Karpas-422 (cell line): ENCODE measurements around the gene IL31RA. TPM values are rescaled to one million over a fixed set of nuclear protein-coding genes. Genes with fewer than 3 reads are reported as not detected.
"Not testable (repeated sequence)": the region's sequence is repeated elsewhere in the genome, so short reads cannot be mapped to it uniquely, and the experiment has no call there.

Source experiments
- DNase-seq: peaks from one replicate; pipeline ENCODE4 v3.0.0-alpha.2; 2015
- H2AFZ ChIP-seq: fragments of 200-600 bp; sonication (generic); 2 replicates; pipeline ENCODE4 v1.6.1; 2014; ENCODE audit warnings: antibody characterized with exemption, low read length, mixed read lengths
- H3K27ac ChIP-seq: fragments of 200-600 bp; sonication (generic); 2 replicates; pipeline ENCODE4 v1.5.1; 2014; ENCODE audit warnings: mild to moderate bottlenecking, low read length, moderate library complexity
- H3K27me3 ChIP-seq: fragments of 200-600 bp; sonication (generic); 2 replicates; pipeline ENCODE4 v1.6.1; 2014; ENCODE audit warnings: low read length, mixed read lengths
- H3K36me3 ChIP-seq: fragments of 200-600 bp; sonication (generic); 2 replicates; pipeline ENCODE4 v1.6.1; 2014; ENCODE audit warnings: low read length, mixed read lengths; ENCODE audit not compliant: insufficient read depth
- H3K4me1 ChIP-seq: fragments of 200-600 bp; sonication (generic); 2 replicates; pipeline ENCODE4 v1.6.1; 2014; ENCODE audit warnings: mild to moderate bottlenecking, low read length, mixed read lengths
- H3K4me2 ChIP-seq: fragments of 200-600 bp; sonication (generic); 2 replicates; pipeline ENCODE4 v1.6.1; 2014; ENCODE audit warnings: low read length, low read depth, mild to moderate bottlenecking; ENCODE audit not compliant: poor library complexity, severe bottlenecking
- H3K4me3 ChIP-seq: fragments of 200-600 bp; sonication (generic); 2 replicates; pipeline ENCODE4 v1.5.1; 2014; ENCODE audit warnings: mild to moderate bottlenecking, antibody characterized with exemption, low read length, mixed read lengths
- H3K79me2 ChIP-seq: fragments of 200-600 bp; sonication (generic); 2 replicates; pipeline ENCODE4 v1.6.1; 2014; ENCODE audit warnings: mild to moderate bottlenecking, low read length, mixed read lengths
- H3K9ac ChIP-seq: fragments of 200-600 bp; sonication (generic); 2 replicates; pipeline ENCODE4 v1.6.0; 2014; ENCODE audit warnings: low read length
- H3K9me2 ChIP-seq: fragments of 200-600 bp; sonication (generic), shearing (Covaris generic); replicated peaks from 2 replicates; pipeline ENCODE4 v1.6.0; 2014; ENCODE audit warnings: mild to moderate bottlenecking, low read length, moderate library complexity; ENCODE audit not compliant: insufficient read depth
- H3K9me3 ChIP-seq: fragments of 300-700, 200-600 bp; sonication (generic); 2 replicates; pipeline ENCODE4 v1.6.1; 2014; ENCODE audit warnings: low read length, mixed read lengths
- H4K20me1 ChIP-seq: fragments of 200-600 bp; sonication (generic); 2 replicates; pipeline ENCODE4 v1.6.1; 2014; ENCODE audit warnings: mild to moderate bottlenecking, antibody characterized with exemption, low read length, low read depth; ENCODE audit not compliant: insufficient read depth
- total RNA-seq: library from RNA; depleted of rRNA; stranded (reverse); fragments of >200 nt; shearing (Covaris generic); gene quantifications from 2 replicates; pipeline ENCODE4 v1.2.3, GENCODE V29; 2014; ENCODE audit warnings: low replicate concordance; rRNA removed

The IL31RA gene
- total RNA-seq = not detected in 2 replicates

DNA sequence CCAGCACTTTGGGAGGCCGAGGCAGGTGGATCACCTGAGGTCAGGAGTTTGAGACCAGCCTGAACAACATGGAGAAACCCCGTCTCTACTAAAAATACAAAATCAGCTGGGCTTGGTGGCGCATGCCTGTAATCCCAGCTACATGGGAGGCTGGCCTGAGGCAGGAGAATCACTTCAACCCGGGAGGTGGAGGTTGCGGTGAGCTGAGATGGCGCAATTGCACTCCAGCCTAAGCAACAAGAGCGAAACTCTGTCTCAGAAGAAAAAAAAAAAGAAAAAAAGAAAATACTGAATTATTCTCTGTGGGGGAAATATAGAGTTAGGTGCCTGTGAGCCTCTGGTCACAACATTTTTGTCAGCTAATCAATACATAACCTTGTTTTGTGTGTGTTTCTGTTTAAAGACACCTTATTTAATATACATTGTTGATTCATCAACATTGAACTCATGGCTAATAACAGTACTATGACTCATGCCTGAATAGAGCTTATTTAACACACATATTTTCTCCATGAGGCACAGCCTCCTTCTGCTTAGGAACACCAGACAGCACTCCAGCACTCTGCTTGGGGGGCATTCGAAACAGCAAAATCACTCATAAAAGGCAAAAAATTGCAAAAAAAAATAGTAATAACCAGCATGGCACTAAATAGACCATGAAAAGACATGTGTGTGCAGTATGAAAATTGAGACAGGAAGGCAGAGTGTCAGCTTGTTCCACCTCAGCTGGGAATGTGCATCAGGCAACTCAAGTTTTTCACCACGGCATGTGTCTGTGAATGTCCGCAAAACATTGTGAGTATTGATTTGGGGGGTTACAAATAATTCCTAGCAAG is at the start of gene IL31RA:
IL31RA (plus strand) TSS at position 519 of the 836 bp plus-strand sequence; CDS start at position 733, 214 bp downstream.
- no peaks in the 10 kb centered on the region for H3K79me2 ChIP-seq
- no peaks in the 10 kb centered on the region for H3K9me2 ChIP-seq
- no peak within 1 kb of the TSS for H3K4me2 ChIP-seq
- H3K9me3 ChIP-seq = no peaks in the 10 kb centered on the region
- H3K27me3 ChIP-seq = no peaks in the 10 kb centered on the region
- DNase-seq = no peak
- H3K9ac ChIP-seq = no peak within 1 kb of the TSS
- no peaks in the 10 kb centered on the region for H3K36me3 ChIP-seq
- H4K20me1 ChIP-seq = no peaks in the 10 kb centered on the region
- H3K27ac ChIP-seq = no peak within 1 kb of the TSS
- no peak within 1 kb of the TSS for H3K4me3 ChIP-seq
- no peaks in the 10 kb centered on the region for H3K4me1 ChIP-seq
- H2AFZ ChIP-seq = no peak within 1 kb of the TSS

DNA sequence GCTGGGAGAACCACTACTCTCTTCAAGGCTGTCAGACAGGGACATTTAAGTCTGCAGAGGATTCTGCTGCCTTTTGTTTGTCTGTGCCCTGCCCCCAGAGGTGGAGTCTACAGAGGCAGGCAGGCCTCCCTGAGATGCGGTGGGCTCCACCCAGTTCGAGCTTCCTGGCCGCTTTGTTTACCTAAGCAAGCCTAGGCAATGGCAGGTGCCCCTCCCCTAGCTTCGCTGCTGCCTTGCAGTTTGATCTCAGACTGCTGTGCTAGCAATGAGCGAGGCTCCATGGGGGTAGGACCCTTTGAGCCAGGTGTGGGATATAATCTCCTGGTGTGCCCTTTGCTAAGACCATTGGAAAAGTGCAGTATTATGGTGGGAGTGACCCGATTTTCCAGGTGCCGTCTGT is 42.3 kb upstream of the IL31RA start:
- H3K9me3 ChIP-seq, H3K27ac ChIP-seq, H3K79me2 ChIP-seq, H3K27me3 ChIP-seq, DNase-seq, H2AFZ ChIP-seq, H3K9me2 ChIP-seq, H3K4me3 ChIP-seq, H4K20me1 ChIP-seq, H3K4me2 ChIP-seq, H3K4me1 ChIP-seq, H3K9ac ChIP-seq, H3K36me3 ChIP-seq: not testable (repeated sequence)

DNA sequence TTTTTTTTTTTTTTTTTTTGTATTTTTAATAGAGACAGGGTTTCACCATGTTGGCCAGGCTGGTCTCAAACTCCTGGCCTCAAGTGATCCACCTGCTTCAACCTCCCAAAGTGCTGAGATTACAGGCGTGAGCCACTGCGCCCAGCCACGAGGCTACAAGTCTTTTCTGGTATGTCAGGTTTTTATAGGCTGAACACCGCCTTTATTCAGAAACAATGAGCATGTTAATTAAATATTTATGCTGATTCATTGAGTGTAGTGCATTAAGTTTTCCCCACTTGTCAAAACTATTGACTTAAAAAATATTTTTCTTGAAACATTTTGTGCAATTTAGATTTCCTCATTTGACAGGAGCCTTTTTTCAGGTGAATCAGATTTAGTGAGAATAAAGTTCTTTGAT is 35.2 kb upstream of the IL31RA start:
- H3K4me2 ChIP-seq, DNase-seq, H3K4me1 ChIP-seq, H3K27ac ChIP-seq, H2AFZ ChIP-seq, H3K79me2 ChIP-seq, H3K9me3 ChIP-seq, H3K27me3 ChIP-seq, H4K20me1 ChIP-seq, H3K9me2 ChIP-seq, H3K4me3 ChIP-seq, H3K36me3 ChIP-seq, H3K9ac ChIP-seq: not testable (repeated sequence)

DNA sequence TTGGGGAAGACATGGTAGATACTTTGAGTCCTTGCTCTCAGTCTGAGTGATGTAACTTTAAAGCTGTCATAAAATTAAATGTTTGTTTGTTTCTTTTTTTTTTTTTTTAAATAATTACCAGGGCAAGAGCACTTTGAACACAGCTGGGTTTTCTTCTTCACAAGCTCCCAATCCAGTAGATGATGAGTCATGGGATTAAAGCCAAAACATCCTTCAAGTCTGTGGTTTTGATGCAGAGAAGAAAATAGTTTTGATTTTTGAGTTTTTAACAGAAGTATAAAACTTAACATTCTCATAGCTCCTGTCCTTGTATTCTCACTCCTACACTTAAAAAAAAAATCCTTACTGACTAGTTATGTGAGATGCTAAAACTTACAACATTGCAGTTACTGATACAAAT is 34.8 kb upstream of the IL31RA start:
- no peak overlapping the region for H3K27ac ChIP-seq
- no peaks in the 10 kb centered on the region for H3K9me3 ChIP-seq
- H3K9ac ChIP-seq = no peak overlapping the region
- no peaks in the 10 kb centered on the region for H3K36me3 ChIP-seq
- no peaks in the 10 kb centered on the region for H3K9me2 ChIP-seq
- no peak overlapping the region for H3K4me3 ChIP-seq
- no peaks in the 10 kb centered on the region for H3K79me2 ChIP-seq
- no peaks in the 10 kb centered on the region for H3K4me1 ChIP-seq
- H2AFZ ChIP-seq = no peak overlapping the region
- no peaks in the 10 kb centered on the region for H4K20me1 ChIP-seq
- H3K27me3 ChIP-seq = peaks cover 2% of the 10 kb centered on the region; the same call in 1 of the 2 replicates
- DNase-seq = no peak
- no peak overlapping the region for H3K4me2 ChIP-seq

DNA sequence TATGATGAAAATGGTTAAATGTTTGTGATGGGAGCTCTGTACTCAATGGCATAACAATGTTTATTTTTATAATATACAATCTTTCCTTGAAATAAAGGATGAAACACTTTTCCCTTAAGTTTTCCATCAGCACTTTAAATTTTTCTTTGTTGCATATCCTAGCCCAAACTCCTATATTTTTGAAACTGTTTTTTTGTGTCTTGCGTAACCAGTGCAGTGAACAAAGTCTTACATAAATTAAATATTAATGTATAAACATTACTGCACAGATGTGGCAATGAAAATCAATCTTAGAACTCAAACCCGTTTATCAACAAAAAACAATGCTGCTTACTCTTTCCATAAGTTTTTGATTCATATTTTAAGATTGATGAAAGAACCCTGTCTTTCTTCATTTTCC is 34.1 kb upstream of the IL31RA start:
- Histone ChIP-seq H3K4me3 (no peak overlapping the region), H3K4me1 (no peaks in the 10 kb centered on the region), H4K20me1 (no peaks in the 10 kb centered on the region), H3K27me3 (peaks cover 2% of the 10 kb centered on the region; the same call in 1 of the 2 replicates), H3K9me2 (no peaks in the 10 kb centered on the region), H2AFZ (no peak overlapping the region), H3K27ac (no peak overlapping the region), H3K9me3 (no peaks in the 10 kb centered on the region), H3K36me3 (no peaks in the 10 kb centered on the region), H3K4me2 (no peak overlapping the region), H3K79me2 (no peaks in the 10 kb centered on the region), H3K9ac (no peak overlapping the region)
- no peak for DNase-seq

DNA sequence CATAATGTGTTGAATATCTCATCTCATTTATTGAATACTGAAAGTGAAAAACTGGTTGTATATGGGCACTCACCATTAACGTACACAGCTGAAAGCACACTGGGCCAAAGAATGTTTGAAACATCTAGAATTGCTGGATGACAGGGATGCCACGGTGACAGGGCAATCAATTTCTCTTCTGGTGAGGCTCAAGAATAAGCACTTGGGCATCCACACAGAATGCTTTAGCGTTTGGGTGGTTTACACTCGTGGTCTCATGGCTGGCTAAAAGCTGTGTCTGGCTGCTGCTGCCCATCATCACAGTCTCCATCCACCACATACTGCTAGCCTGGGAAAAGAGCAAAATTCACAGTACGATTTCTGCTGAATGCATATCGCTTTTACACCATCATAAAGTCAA is 30.7 kb upstream of the IL31RA start:
- H3K9ac ChIP-seq = no peak overlapping the region
- no peaks in the 10 kb centered on the region for H3K9me2 ChIP-seq
- no peaks in the 10 kb centered on the region for H3K79me2 ChIP-seq
- H3K4me2 ChIP-seq = no peak overlapping the region
- H3K36me3 ChIP-seq = no peaks in the 10 kb centered on the region
- no peak for DNase-seq
- H2AFZ ChIP-seq = no peak overlapping the region
- H3K4me1 ChIP-seq = no peaks in the 10 kb centered on the region
- H3K9me3 ChIP-seq = no peaks in the 10 kb centered on the region
- no peaks in the 10 kb centered on the region for H4K20me1 ChIP-seq
- H3K27me3 ChIP-seq = no peaks in the 10 kb centered on the region
- no peak overlapping the region for H3K27ac ChIP-seq
- H3K4me3 ChIP-seq = no peak overlapping the region

DNA sequence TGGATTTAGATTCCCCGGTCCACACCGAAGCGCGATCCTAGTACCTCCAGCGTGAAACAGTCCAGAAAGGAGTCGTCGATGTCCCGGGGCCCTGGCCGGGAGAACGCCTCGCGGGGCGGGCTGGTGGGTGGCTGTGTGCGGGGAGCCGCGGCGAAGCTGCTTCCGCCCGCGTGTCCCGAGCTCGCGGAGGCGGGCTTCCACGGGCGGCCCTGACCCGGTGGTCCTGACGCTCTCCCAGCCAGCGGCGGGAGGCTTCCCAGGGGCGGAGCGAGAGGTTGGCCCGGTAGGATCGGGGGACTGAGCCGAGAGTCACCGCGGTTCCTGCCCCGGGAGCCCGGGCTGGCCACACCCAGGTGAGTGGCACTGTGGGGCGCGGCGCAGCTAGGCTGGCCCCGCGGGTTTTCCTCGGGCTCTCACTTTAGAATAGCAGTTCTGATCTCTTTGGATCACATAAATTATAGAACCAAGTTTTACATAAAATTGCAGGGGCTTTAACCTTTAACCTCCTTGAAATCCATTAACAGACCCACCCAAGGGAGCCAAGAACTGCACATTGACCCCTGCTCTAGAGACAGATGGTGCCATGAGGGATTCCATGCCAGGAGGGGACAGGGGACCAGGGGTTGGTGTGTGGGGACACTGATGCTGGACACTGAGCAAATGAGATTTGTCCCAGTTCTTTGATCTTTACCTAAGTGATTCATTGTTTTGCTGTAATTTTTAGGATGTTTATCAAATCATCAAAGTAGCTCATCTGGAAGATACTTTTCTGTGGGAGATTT is 29.2 kb upstream of the IL31RA start:
- Histone ChIP-seq H3K4me2 (no peak overlapping the region), H3K4me1 (no peaks in the 10 kb centered on the region), H2AFZ (no peak overlapping the region)

DNA sequence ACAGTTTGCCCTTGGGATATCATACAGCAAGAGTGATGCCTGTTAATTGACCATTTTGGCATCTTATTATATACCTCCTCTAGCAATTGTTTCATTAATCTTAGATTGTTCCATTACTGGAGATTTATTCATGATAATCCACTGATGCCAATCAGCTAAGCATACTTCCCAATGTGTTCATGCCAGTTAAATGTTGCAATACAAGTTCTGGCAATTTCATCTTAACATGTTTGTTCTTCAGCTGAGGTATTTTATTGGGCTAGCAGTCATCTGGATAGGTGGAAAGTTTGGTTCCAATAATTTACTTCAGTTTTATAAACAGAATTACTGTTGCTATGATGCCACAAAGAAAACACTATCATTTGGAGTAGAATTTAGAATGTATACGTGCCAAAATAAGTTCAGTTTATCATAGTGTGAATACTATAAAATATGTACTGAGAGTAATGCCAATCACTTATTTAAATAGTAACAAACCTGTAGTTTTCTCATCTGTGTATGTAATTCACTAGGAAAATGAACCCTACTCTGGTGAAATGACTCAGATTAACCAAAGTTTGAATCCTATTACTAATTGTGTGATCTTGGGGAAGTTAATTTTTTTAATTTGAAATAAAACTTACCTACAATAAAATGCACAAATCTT is 27.9 kb upstream of the IL31RA start:
- no peaks in the 10 kb centered on the region for H3K9me3 ChIP-seq
- no peak overlapping the region for H3K4me3 ChIP-seq

More for the DNA sequence above, 29.2 kb upstream of the IL31RA start:
- Histone ChIP-seq H3K27ac (no peak overlapping the region), H4K20me1 (no peaks in the 10 kb centered on the region), H3K36me3 (no peaks in the 10 kb centered on the region), H3K4me3 (no peak overlapping the region), H3K79me2 (no peaks in the 10 kb centered on the region), H3K27me3 (no peaks in the 10 kb centered on the region), H3K9me3 (no peaks in the 10 kb centered on the region), H3K9ac (no peak overlapping the region), H3K9me2 (no peaks in the 10 kb centered on the region)
- DNase-seq = no peak

More for the DNA sequence above, 27.9 kb upstream of the IL31RA start:
- Histone ChIP-seq H2AFZ (no peak overlapping the region), H3K4me2 (no peak overlapping the region), H3K9me2 (no peaks in the 10 kb centered on the region), H3K79me2 (no peaks in the 10 kb centered on the region), H3K9ac (no peak overlapping the region), H3K4me1 (no peaks in the 10 kb centered on the region), H3K36me3 (no peaks in the 10 kb centered on the region), H4K20me1 (no peaks in the 10 kb centered on the region), H3K27ac (no peak overlapping the region), H3K27me3 (no peaks in the 10 kb centered on the region)
- no peak for DNase-seq
